ENCODE data around the gene CSTB. TPM values are rescaled to one million over a fixed set of nuclear protein-coding genes. Genes with fewer than 3 reads are reported as not detected.

Gene CSTB
- total RNA-seq, 1 experiment from 2014 or later, result 55.9 TPM

GRCh38 chr21:43786807-43787440 is 10.8 kb upstream of the CSTB start:
- Histone ChIP-seq H3K36me3 (ENCODE audit: insufficient read depth, low read length, poor library complexity, severe bottlenecking) (peaks cover 11% of the 10 kb centered on the region), H3K9me3 (ENCODE audit: low read depth, low read length, poor library complexity, severe bottlenecking) (no peaks in the 10 kb centered on the region), H3K27ac (ENCODE audit: low read depth, low read length, poor library complexity, severe bottlenecking) (no peak overlapping the region), H3K4me1 (ENCODE audit: insufficient read depth, low read length, poor library complexity, severe bottlenecking) (peaks cover 12% of the 10 kb centered on the region), H3K27me3 (replicated peaks; ENCODE audit: insufficient read depth, low read depth, low read length, poor library complexity) (no peaks in the 10 kb centered on the region), H3K4me3 (ENCODE audit: low read depth, low read length, poor library complexity, severe bottlenecking) (no peak overlapping the region)
- intact Hi-C loops (cut with micrococcal nuclease; ENCODE audit: unreplicated experiment), result no loop called here
- BruUV-seq (replicated peaks), result no TSS peak
- TF ChIP-seq EZH2 (IDR thresholded peaks at IDR 0.05; ENCODE audit: borderline replicate concordance, low read depth, low read length, poor library complexity, severe bottlenecking), result no peak
- TF ChIP-seq CTCF (conservative IDR thresholded peaks at IDR 0.05; ENCODE audit: low read depth, low read length), result no peak
- DNase-seq (ENCODE audit: low spot score), result no peak
- CTCF ChIA-PET, result no interaction called here
- POLR2A ChIA-PET (ENCODE audit: low non-redundant PET), result no interaction called here

DNA sequence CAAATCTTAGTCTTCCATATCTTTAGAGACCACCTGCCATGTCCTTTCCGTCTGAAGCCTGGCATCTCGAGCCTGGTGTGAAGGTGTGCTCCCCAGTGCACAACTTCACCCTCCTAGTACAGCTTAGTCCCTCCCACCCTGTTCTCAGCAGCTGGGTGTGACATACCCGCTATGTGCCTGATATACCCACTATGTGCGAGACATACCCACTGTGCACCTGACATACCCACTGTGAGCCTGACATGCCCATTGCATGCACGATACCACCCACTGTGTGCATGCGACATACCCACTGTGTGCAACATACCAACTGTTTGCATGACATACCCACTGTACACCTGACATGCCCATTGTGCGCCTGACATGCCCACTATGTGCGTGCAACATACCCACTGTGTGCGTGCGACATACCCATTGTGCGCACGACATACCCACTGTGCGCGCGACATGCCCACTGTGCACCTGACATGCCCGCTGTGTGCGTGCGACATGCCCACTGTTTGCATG is 10.2 kb upstream of the CSTB start:
- ChIA-PET CTCF (no interaction called here), POLR2A (ENCODE audit: low non-redundant PET) (no interaction called here)
- peaks cover 6% of the 10 kb centered on the region for H3K36me3 ChIP-seq (ENCODE audit: insufficient read depth, low read length, poor library complexity, severe bottlenecking)
- DNase-seq (ENCODE audit: low spot score), result no peak
- no peak overlapping the region for H3K4me3 ChIP-seq (ENCODE audit: low read depth, low read length, poor library complexity, severe bottlenecking)
- BruUV-seq (replicated peaks), result no TSS peak
- TF ChIP-seq CTCF (conservative IDR thresholded peaks at IDR 0.05; ENCODE audit: low read depth, low read length) (no peak), EZH2 (IDR thresholded peaks at IDR 0.05; ENCODE audit: borderline replicate concordance, low read depth, low read length, poor library complexity, severe bottlenecking) (no peak)
- H3K27ac ChIP-seq (ENCODE audit: low read depth, low read length, poor library complexity, severe bottlenecking), result no peak overlapping the region
- H3K9me3 ChIP-seq (ENCODE audit: low read depth, low read length, poor library complexity, severe bottlenecking), result no peaks in the 10 kb centered on the region
- no peaks in the 10 kb centered on the region for H3K27me3 ChIP-seq (replicated peaks; ENCODE audit: insufficient read depth, low read depth, low read length, poor library complexity)
- intact Hi-C loops (cut with micrococcal nuclease; ENCODE audit: unreplicated experiment), result no loop called here
- peaks cover 12% of the 10 kb centered on the region for H3K4me1 ChIP-seq (ENCODE audit: insufficient read depth, low read length, poor library complexity, severe bottlenecking)

- POLR2A ChIA-PET (ENCODE audit: low non-redundant PET), result no interaction called here
- DNase-seq (ENCODE audit: low spot score), result no peak
- H3K27me3 ChIP-seq (replicated peaks; ENCODE audit: insufficient read depth, low read depth, low read length, poor library complexity), result no peaks in the 10 kb centered on the region
- H3K9me3 ChIP-seq (ENCODE audit: low read depth, low read length, poor library complexity, severe bottlenecking), result no peaks in the 10 kb centered on the region
- no peaks in the 10 kb centered on the region for H3K4me1 ChIP-seq (ENCODE audit: insufficient read depth, low read length, poor library complexity, severe bottlenecking)
- H3K36me3 ChIP-seq (ENCODE audit: insufficient read depth, low read length, poor library complexity, severe bottlenecking), result no peaks in the 10 kb centered on the region
- H3K27ac ChIP-seq (ENCODE audit: low read depth, low read length, poor library complexity, severe bottlenecking), result no peak overlapping the region
- intact Hi-C loops (cut with micrococcal nuclease; ENCODE audit: unreplicated experiment), result no loop called here
- TF ChIP-seq CTCF (conservative IDR thresholded peaks at IDR 0.05; ENCODE audit: low read depth, low read length) (no peak), EZH2 (IDR thresholded peaks at IDR 0.05; ENCODE audit: borderline replicate concordance, low read depth, low read length, poor library complexity, severe bottlenecking) (no peak)
- no peak overlapping the region for H3K4me3 ChIP-seq (ENCODE audit: low read depth, low read length, poor library complexity, severe bottlenecking)
- BruUV-seq (replicated peaks), result no TSS peak
- CTCF ChIA-PET, result interaction anchor here (0.7 kb wide), 1 partner anchor 24 kb away, joined by 3 read pairs; no protein-coding TSS in a partner anchor
These were observed 9.0 kb upstream of the CSTB start for GRCh38 chr21:43785134-43785533.
